Stimulated activated CD4-positive, alpha-beta T cell treated with anti-CD3 and anti-CD28 coated beads, TNF-alpha, amount 100 ng/mL, for 1 hour (primary cell): ENCODE measurements around the gene TBC1D14.

Experiments
- DNase-seq, 3 donors: peaks; one replicate each; pipeline ENCODE4 v3.0.0-alpha.2; 2020; ENCODE audit warnings: low read depth in 3 of 3, low spot score in 1 of 3

Gene TBC1D14

GRCh38 chr4:7017446-7018048 lies 107.9 kb downstream of the TBC1D14 start:
- no peak for DNase-seq

DNA sequence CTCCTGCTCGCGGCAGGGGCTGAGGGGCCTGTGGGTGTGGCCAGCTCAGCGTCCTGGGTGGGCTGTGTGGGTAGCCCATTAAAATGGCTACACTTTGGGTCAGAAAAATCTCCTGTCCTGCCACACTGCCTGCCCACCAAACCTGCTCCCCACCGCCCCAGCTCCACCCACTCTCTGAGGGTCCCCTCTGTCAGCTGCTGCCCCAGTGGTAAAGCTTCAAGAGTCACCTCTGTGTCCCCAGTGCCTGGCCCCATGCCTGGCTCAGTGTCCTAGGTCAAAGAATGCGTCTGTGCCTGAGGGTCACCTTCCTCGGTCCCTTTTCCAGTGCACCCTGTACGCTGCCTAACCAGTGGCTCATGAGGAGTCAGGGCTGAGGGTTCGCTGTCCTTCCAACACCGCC lies 108.7 kb downstream of the TBC1D14 start:
- no peak for DNase-seq

DNA sequence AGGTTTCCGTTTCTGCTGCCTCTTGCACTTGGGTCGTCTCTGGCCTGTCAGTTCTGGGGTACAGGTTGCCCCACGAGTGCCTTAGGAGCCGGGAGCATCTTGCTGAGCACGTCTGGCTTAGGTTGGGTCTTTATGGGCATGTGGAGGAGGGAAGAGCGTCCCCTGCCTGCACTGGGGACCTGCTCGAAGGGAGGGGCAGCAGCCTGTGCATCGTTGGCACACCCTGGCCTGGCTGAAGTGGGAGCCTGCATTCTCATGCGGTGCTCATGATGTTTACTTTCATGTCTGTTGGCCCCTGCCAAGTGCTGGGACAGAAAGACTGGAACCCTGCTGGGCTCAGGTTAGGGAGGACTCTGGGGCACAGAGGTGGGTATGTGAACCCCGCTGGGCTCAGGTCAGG lies 109.7 kb downstream of the TBC1D14 start:
- DNase-seq, result no peak

- DNase-seq, result no peak
These were observed 110.7 kb downstream of the TBC1D14 start for GRCh38 chr4:7020290-7020689.

- DNase-seq, result no peak
These were observed 111.2 kb downstream of the TBC1D14 start for GRCh38 chr4:7020856-7021255.

DNA sequence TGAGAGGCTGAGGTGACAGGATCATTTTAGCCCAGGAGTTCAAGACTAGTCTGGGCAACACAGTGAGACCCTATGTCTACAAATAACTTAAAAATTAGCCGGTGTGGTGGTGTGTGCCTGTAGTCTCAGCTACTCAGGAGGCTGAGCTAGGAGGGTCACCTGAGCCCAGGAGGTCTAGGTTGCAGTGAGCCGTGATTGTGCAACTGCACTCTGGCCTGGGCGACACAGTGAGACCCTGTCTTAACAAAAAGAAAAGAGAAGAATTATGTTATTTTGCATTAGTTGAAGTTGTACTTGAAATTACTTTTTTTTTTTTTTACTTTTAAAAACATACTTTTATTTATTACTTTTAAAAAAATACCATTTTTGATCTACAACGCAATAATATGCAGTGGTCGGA lies 111.7 kb downstream of the TBC1D14 start:
- DNase-seq, result no peak

- no peak for DNase-seq
These were observed 112.5 kb downstream of the TBC1D14 start for GRCh38 chr4:7021930-7022664.

DNA sequence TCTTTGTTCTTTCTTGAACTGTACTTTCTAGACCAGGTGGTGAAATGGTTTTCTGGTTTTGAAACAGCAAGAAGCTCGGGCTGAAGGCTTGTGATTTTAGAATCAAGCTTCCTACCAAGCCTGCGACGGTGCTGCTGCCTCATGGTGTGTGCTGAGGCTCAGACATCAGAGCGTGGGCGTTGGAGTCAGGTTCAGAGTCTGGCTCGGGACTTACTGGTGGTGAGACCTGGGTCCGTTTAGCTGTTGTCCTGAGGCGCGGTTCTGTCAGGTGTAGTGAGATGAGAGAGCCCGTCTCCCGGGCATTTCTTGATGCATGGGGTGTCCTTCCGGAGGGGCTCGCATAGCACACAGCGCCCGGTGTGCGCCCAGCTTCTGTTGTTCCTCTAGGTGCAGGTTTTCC lies 113.9 kb downstream of the TBC1D14 start:
- no peak for DNase-seq

GRCh38 chr4:7023901-7024300 lies 114.3 kb downstream of the TBC1D14 start:
- no peak for DNase-seq

- DNase-seq, result no peak
These were observed 114.8 kb downstream of the TBC1D14 start for GRCh38 chr4:7024336-7024890.

- DNase-seq, result no peak
These were observed 115.5 kb downstream of the TBC1D14 start for GRCh38 chr4:7025040-7025602.

DNA sequence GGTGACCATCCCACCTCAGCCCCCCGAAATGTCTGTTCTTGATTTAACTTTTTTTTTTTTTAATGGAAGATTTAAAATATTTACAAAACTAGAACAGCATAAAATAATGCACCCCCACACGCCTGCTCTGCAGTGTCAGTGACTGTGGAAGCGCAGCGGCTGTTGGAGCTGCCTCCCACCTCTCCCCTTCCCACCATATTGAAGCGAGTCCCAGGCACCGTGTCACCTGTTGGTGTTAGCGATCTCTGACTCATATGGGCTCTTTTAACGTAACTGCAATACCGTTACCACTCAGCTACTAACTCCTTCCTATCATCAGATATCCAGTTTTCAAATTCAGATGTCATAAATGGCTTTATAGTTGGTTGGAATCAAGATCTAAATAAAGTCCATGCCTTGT lies 116.5 kb downstream of the TBC1D14 start:
- DNase-seq, result no peak

DNA sequence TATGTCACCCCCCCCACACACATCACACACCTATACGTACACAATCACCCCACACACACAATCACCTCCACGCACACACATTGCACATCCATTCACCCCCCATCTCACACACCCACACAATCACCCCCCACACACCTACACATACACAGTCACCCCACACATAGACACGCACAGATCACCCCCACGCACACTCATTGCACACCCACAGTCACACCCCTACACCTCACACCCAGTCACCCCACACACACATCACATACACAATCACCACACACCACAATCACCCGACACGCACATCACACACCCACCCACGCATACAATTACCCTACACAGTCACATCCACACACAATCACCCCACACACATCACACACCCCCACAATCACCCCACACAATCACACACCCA lies 117.7 kb downstream of the TBC1D14 start:
- no peak for DNase-seq

DNA sequence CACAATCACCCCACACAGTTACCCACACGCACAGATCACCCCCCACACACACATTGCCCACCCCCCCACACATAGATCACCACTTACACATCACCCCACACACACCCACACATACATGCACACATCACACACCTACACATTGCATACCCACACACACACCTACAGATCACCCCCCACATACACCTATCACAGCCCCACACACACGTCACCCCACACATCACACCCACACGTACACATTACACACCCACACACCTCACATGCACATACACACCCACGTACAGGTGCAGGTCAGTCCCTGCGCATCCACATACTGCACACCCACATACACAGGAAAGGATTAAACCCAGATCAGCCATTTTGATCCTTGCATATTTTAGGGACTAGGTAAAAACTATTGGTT lies 118.3 kb downstream of the TBC1D14 start:
- DNase-seq, result no peak

DNA sequence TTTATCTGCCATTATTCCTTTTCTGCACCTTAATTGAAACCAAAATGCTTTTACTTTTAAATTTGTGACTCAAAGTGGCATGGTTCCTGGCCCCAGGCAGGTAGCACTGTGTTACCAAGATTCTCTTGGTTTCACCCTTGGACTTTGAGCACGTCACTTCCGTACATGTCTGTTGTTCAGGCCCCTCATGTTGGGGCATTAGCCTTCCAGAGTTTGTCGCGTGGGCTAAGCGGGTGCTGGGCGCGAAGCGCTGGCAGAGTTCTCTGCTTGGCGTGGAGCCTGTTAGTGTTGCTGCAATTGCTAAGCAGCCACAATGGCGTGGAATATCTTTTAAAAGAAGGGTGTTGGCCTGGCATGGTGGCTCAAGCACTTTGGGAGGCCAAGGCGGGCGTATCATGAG lies 119.6 kb downstream of the TBC1D14 start:
- DNase-seq, result no peak

- DNase-seq, result no peak
These were observed 120.3 kb downstream of the TBC1D14 start for GRCh38 chr4:7029921-7030320.

DNA sequence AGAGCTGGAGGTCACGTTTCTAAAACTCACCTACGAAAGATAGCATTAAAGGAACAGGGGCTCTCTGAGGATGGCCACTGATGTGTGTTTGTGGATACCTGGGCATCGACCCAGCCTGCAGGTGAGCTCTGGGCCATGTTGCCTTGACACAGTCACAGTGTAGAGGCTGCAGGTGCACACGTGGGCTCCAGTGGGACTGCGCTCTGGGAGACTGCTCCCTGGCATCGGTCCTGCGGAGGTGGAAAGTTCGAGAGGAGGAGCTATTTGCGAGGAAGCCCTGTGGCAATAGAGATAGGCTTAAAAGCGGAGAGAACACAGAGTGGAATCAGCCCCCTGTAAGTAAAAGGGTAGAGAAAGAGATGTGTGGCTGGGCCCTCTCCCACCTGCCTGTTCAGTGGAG lies 121.2 kb downstream of the TBC1D14 start:
- no peak for DNase-seq

GRCh38 chr4:7031558-7032449 lies 122.2 kb downstream of the TBC1D14 start:
- DNase-seq, result no peak

DNA sequence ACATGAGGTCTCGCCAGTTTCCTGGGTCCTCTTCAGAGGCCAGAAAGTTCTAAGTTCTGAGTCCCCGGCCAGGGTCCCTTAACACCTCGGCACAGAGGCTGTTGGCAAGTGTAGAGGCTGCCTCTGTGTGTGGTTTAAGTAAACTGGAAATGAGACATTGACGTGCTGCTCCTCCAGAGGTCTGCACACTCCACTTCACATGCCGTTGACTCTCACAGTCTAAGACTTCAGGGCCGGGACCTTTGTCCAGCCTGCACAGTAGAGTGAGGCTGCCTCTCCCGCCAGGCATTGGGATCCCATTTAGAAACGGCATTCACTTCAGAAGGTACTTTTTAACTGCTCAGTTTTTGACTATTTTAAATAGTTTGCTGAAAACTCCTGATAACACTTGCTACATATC lies 123.0 kb downstream of the TBC1D14 start:
- no peak for DNase-seq

DNA sequence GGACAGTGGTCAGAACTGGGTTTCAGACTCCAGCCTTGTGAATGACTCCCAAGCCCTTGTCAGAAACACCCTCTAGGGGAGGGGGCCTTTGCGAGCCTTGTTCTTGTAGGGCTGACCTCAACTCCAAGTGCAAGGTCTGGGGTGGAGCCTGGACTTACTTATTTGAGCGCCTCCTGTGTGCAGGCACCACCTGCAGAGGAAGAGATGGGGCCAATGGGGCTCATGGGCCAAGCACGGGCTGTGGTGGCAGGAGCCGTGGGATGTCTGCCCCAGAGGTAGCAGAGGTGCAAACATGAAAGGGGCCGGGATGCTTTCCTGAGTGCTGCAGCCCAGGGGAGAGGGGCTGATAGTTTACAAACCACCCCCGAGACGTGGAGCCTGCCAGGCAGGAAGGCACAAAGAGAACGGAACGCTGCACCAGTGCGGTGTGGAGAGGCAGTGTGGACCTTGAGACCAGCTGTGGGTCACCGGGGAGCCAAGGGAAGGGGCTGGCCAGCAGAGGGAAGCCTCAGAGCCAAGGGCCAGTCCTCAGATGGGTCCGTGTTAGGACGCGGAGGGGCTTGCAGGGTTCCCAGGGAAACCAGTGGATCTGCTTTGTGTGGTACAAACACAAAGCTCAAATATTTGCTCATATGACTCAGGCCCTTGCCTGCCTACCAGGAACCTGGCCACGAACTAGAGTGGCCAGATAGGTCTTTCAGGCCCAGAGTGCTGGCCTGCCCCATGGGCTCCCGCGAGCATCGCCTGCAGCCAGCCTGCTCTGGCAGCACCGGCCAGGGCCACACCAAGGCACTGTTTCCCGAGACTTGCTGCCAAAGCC lies 124.8 kb downstream of the TBC1D14 start:
- DNase-seq, result no peak

DNA sequence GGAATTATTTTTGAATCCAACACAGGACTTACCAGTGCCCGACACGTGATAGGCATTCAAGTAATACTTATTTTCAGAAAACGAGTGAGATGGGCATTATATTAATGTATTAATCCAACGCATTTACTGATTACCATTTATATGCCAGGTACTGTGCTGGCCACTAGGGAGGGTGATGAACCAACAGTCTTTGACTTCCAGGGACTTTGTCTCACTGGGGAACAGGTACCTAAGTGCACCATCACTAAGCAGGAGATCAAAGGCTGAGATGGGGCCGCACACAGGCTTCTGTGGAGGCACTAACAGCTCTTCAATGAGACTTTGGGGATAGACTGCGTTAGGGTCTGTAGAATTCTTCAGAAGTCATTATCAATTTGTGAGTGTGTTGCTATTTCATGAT lies 127.8 kb downstream of the TBC1D14 start:
- DNase-seq, result no peak
